Stimulated activated CD4-positive, alpha-beta T cell treated with anti-CD3 and anti-CD28 coated beads, Interleukin-2, amount 100 ng/mL, for 24 hours (primary cell): ENCODE data around the gene PDCD1LG2.
"Not testable (repeated sequence)": the region's sequence is repeated elsewhere in the genome, so short reads cannot be mapped to it uniquely, and the experiment has no call there.

Source experiments
- DNase-seq, 2 donors: peaks; one replicate each; pipeline ENCODE4 v3.0.0-alpha.2; 2020

Gene PDCD1LG2

GRCh38 chr9:5494765-5495164 lies 15.6 kb upstream of the PDCD1LG2 start:
- not testable (repeated sequence) for DNase-seq

GRCh38 chr9:5499157-5499556 lies 11.2 kb upstream of the PDCD1LG2 start:
- DNase-seq: no peak

GRCh38 chr9:5499889-5500398 lies 10.4 kb upstream of the PDCD1LG2 start:
- DNase-seq: no peak

GRCh38 chr9:5500441-5501235 lies 9.7 kb upstream of the PDCD1LG2 start:
- no peak for DNase-seq

DNA sequence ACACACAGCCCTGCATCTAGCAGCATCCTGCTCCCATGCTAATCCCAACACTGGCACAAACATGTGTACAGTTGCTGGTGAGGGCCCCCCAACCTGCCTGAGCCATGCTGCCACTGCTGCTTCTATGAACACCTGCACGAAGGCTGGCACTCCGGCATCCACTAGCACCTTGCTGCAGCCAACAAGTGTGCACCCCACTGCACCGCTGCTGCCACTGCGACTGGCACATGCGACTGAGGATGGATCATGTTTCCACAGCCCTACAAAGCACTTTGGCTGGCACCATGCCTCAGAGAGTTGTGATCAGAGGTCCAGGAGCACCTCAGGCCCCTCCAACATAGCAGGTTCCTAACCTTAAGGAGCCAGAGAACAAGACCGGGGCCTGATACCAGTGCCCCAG lies 7.8 kb upstream of the PDCD1LG2 start:
- no peak for DNase-seq

- DNase-seq: no peak
These were observed 758 bp upstream of the PDCD1LG2 start for GRCh38 chr9:5509573-5509972.

DNA sequence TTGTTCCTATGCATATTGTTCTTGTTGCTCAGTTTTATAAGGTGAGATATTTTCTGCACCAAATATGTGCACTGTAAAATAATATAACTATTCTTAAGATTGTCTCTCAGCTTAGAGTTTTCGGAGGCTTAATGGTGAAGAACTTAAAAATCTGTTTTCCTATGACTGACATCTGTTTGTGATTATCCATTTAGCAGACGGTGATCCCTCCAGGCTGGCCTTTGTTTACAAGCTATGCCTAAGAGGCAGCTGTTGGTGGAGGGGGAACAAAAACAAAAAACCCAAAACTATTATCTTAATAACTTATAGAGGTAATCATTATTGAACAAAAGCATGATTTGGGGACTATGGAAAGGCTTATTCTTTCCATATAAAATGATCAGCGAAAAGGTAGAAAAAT lies 658 bp downstream of the PDCD1LG2 start:
- no peak for DNase-seq

GRCh38 chr9:5511476-5511875 lies 1.1 kb downstream of the PDCD1LG2 start:
- DNase-seq: no peak

GRCh38 chr9:5511935-5512580 lies 1.7 kb downstream of the PDCD1LG2 start:
- no peak for DNase-seq

GRCh38 chr9:5512658-5513452 lies 2.5 kb downstream of the PDCD1LG2 start:
- DNase-seq: no peak

- no peak for DNase-seq
These were observed 3.8 kb downstream of the PDCD1LG2 start for GRCh38 chr9:5513966-5514616.

- no peak for DNase-seq
These were observed 4.4 kb downstream of the PDCD1LG2 start for GRCh38 chr9:5514617-5515260.

- no peak for DNase-seq
These were observed 4.9 kb downstream of the PDCD1LG2 start for GRCh38 chr9:5515261-5515650.

DNA sequence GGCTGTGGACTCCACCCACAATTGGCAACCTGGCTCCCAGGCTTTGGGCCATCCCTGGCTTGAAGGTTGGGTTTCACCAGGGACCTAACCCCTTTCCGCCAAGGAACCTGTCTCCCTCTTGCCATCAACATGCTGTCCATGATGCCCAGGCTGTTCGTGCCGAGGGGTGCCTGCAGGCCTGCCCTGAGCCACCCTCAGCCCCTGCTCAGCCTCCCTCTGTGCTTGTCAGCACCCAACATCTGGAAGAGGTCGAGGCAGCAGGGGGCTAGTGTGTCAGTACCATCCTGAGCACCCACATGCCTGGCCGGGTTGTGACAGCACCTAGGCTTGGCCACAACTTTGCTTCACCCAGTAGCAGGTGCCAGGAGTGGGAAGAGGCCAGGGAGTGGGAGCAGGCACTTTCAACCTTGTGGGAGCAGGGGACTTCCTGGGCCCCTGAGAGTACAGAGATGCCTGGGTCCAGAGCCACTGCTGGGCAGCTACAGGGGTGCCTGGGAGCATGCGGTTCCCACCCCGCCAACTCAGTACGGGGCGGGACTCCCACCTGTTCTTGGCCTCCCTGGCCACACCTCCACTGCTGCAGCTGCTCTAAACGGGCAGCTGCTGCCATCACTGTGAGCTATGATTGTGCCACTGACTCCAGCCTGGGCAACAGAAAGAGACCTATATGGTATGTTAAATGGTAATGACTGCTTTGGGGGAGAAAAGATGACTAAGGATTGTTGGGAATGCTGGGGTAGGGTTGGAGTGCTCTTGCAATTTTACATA lies 6.3 kb downstream of the PDCD1LG2 start:
- no peak for DNase-seq

DNA sequence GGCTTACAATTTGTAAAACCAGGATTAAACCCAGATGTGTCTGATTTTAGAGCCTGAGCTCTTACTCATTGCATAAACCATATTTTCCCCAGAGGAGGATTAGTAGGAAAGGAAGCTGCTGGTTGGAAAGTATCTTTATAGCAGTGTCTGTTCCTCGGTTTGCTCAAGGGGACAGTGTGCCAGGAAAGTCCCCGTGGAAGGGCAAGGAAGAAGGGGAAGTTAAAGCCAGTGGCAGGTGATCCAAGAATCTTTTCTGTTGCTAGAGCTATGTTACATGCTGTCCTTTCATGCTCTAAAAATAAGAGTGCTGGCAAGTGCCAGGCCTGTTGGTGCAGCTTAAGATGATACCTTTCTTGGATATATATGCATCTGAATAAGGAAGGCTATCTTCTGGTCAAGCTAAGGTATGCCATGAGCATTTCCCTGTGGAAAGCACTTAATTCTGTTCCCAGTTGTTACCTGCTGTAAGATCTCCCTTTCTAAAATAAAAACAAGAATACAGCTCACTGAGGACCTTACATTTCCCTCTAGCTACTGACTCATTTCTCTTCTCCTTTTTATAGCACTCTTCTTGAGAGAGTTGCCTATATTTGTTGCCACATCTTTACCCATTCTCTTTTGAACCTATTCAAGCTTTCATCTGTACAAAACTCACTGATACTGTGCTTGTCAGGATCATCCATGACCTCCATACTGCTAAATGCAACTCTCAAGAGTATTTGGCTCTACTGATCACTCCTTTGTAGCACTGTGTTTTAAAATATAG lies 8.0 kb downstream of the PDCD1LG2 start:
- no peak for DNase-seq

DNA sequence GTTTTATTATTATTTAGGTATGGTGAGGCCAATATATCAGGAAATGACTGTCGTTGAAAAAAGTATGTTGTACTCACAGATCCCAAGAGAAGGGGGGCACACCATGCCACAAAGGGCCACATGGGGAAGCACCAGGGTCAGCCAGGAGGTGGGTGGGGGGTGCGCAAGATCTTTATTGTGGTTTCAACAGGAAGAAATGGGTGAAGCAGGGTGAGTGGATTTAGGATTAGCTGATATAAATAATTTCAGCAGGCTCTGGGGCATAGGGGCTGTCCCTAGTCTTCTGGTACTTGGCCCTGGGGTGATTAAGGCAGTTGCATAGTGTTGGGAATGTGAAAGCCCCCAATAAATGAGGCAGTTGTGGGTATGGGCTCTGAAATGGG lies 8.6 kb downstream of the PDCD1LG2 start:
- peak in 1 of 2 donors; percentile 57 for DNase-seq

GRCh38 chr9:5524090-5524489 lies 13.8 kb downstream of the PDCD1LG2 start:
- DNase-seq: no peak

DNA sequence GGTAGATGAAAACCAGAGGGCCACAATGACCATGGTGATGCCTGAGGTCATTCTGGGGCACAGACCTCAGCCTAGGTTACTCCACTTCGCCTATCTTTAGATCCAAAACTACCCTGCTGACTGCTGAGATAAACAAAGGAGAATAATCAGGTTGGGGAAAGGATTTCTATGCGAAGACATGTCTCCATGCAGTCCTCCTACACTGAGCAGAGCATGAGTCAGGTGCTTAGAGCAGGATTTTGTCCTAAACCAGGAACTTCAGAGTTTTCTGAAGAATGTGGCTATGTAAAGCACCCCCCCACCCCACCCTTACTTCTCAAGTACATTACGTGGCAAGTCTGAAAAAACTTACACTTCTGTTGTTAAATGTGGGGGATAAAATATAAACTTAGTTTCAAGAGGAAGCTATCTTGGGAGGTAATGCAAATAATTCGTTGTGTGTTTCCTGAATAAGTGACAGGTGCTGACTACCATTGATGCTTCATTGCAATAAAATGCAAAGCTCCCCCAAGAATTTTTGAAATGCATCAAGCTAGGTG lies 19.4 kb downstream of the PDCD1LG2 start:
- DNase-seq: no peak

- DNase-seq: no peak
These were observed 21.0 kb downstream of the PDCD1LG2 start for GRCh38 chr9:5531101-5531882.

- no peak for DNase-seq
These were observed 22.0 kb downstream of the PDCD1LG2 start for GRCh38 chr9:5532306-5532705.
